ENCODE results near the gene RTKN.

Gene RTKN

DNA sequence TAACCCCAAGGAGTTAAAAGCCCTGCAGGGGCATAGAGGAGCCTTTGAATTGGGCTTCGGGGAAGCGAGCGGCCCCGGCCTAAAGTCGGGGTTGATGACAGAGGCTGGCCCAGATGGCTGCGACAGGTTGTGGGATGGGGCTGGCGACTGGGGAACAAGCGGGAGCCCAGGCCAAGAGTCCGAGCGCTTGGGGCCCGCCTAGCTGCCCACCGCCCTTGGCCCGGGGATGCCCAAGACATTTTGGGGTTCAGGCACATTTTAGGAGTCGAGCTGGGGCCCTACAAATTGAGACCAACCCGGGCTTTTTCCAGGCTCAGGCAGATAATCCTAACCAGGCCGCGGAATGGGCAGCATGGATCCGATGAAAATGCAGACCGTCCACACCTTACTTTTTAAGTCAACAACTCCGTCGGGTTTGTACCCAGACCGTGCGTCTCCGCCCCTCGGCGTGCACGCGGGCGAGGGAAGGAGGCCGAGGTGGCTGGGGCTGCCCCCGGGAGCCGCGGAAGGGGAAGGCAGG is 507 bp downstream of the RTKN start:
- H3K9ac ChIP-seq (ENCODE audit: low read length): no peak overlapping the region
- H3K4me2 ChIP-seq (ENCODE audit: low read depth, low read length, poor library complexity, severe bottlenecking): no peak overlapping the region
- TF ChIP-seq EZH2phosphoT487 (conservative IDR thresholded peaks at IDR 0.05; ENCODE audit: low read length): no peak
- TF ChIP-seq, protein P1, sequence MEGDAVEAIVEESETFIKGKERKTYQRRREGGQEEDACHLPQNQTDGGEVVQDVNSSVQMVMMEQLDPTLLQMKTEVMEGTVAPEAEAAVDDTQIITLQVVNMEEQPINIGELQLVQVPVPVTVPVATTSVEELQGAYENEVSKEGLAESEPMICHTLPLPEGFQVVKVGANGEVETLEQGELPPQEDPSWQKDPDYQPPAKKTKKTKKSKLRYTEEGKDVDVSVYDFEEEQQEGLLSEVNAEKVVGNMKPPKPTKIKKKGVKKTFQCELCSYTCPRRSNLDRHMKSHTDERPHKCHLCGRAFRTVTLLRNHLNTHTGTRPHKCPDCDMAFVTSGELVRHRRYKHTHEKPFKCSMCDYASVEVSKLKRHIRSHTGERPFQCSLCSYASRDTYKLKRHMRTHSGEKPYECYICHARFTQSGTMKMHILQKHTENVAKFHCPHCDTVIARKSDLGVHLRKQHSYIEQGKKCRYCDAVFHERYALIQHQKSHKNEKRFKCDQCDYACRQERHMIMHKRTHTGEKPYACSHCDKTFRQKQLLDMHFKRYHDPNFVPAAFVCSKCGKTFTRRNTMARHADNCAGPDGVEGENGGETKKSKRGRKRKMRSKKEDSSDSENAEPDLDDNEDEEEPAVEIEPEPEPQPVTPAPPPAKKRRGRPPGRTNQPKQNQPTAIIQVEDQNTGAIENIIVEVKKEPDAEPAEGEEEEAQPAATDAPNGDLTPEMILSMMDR (IDR thresholded peaks at IDR 0.05; ENCODE audit: insufficient read depth, low read length, poor library complexity, severe bottlenecking): no peak
- H2AFZ ChIP-seq (ENCODE audit: low read depth, low read length, severe bottlenecking): no peak overlapping the region
- H3K79me2 ChIP-seq (ENCODE audit: insufficient read depth, low read length): no peaks in the 10 kb centered on the region
- no peak overlapping the region for H3K4me3 ChIP-seq (ENCODE audit: insufficient read depth, low read length, poor library complexity, severe bottlenecking)
- H3K9me3 ChIP-seq (ENCODE audit: insufficient read depth, low read length): no peaks in the 10 kb centered on the region
- no peaks in the 10 kb centered on the region for H4K20me1 ChIP-seq (ENCODE audit: low read depth, low read length)
- H3K27ac ChIP-seq (ENCODE audit: low read depth, low read length): no peak overlapping the region
- H3K36me3 ChIP-seq (ENCODE audit: low read length): no peaks in the 10 kb centered on the region
- no peaks in the 10 kb centered on the region for H3F3A ChIP-seq (ENCODE audit: insufficient read depth)
- H3K27me3 ChIP-seq (ENCODE audit: low read length): no peaks in the 10 kb centered on the region
- no peaks in the 10 kb centered on the region for H3K9me2 ChIP-seq (replicated peaks; ENCODE audit: insufficient read depth, low read length)

DNA sequence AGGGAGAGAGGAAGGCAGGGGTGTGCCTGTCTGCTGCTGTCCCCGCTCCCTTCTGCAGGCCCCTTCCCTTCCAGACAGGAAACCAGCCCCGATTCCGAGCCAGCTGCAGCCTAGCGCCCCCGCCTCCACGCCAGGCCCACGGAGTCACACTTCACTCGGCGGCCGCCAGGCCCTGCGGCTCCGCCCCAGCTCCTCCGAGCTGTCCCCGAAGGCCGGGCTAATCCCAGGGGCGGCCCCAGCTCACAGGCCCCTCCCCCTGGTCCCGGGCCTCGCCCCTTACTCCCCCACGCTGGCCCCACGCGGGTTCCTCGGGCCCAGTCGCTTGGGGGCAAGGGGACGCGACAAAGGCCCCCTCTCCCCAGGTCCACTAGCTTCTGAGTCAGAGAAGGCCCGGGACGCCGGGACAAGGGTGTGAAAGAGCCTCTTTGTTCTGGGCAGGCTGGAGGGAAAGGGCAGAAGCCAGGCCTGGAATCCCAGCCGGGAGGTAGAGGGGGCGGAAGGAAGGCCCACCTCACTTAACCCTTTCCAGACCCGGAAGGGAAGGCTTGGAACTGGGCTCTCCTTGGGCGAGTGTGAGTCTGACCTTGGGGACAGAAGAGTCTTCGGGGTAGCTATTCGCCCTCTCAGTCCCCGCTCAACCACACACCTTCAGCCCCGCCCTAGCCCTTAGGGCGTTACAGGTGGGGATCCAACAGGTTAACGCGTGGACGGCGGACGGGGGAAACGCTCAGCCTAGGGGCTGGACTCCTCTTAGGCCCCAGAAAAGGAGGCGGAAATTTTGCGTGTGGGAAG is 1.2 kb downstream of the RTKN start:
- Histone ChIP-seq H3K4me3 (ENCODE audit: insufficient read depth, low read length, poor library complexity, severe bottlenecking) (no peak overlapping the region), H3K9me2 (replicated peaks; ENCODE audit: insufficient read depth, low read length) (no peaks in the 10 kb centered on the region), H3K27me3 (ENCODE audit: low read length) (no peaks in the 10 kb centered on the region), H3K36me3 (ENCODE audit: low read length) (no peaks in the 10 kb centered on the region), H2AFZ (ENCODE audit: low read depth, low read length, severe bottlenecking) (no peak overlapping the region), H4K20me1 (ENCODE audit: low read depth, low read length) (no peaks in the 10 kb centered on the region), H3K9me3 (ENCODE audit: insufficient read depth, low read length) (no peaks in the 10 kb centered on the region), H3K4me2 (ENCODE audit: low read depth, low read length, poor library complexity, severe bottlenecking) (no peak overlapping the region), H3F3A (ENCODE audit: insufficient read depth) (no peaks in the 10 kb centered on the region), H3K27ac (ENCODE audit: low read depth, low read length) (no peak overlapping the region), H3K9ac (ENCODE audit: low read length) (no peak overlapping the region), H3K79me2 (ENCODE audit: insufficient read depth, low read length) (no peaks in the 10 kb centered on the region)
- TF ChIP-seq, protein P1 (IDR thresholded peaks at IDR 0.05; ENCODE audit: insufficient read depth, low read length, poor library complexity, severe bottlenecking): no peak
- no peak for TF ChIP-seq EZH2phosphoT487 (conservative IDR thresholded peaks at IDR 0.05; ENCODE audit: low read length)

DNA sequence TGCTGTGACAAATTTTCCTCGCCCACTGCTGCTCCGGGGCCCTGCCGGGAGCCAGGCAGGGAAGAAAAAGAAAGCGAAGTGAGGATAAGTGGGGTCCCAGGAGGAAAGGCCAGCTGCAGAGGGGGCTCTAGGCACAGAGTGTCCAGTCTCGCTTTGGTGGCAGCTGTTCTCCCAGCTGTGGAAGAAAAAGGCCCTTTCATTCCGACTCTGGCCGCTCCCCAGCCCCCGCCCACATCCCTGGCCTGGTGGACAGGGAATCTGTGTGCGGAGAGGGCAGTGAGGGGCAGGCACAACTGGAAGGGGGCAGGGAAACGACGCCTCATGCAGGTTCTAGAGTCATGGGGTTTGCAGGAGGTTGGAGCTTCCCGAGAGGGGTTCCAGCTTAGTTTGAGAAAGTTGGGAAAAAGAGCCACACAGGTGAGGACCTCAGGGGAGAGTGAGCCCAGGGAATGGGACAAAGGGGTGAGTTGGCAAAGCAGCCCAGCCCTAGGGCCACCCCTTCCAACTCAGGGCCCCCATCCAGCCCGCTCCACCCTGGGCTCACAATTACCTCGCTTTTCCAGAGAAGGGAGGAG is 1.8 kb downstream of the RTKN start:
- Histone ChIP-seq H2AFZ (ENCODE audit: low read depth, low read length, severe bottlenecking) (no peak overlapping the region), H3K27ac (ENCODE audit: low read depth, low read length) (no peak overlapping the region), H3K9ac (ENCODE audit: low read length) (no peak overlapping the region)

More for the DNA sequence above, 1.8 kb downstream of the RTKN start:
- Histone ChIP-seq H3K9me2 (replicated peaks; ENCODE audit: insufficient read depth, low read length) (no peaks in the 10 kb centered on the region), H3K79me2 (ENCODE audit: insufficient read depth, low read length) (no peaks in the 10 kb centered on the region), H3K36me3 (ENCODE audit: low read length) (no peaks in the 10 kb centered on the region), H3K27me3 (ENCODE audit: low read length) (no peaks in the 10 kb centered on the region), H3K4me3 (ENCODE audit: insufficient read depth, low read length, poor library complexity, severe bottlenecking) (no peak overlapping the region), H4K20me1 (ENCODE audit: low read depth, low read length) (no peaks in the 10 kb centered on the region), H3K4me2 (ENCODE audit: low read depth, low read length, poor library complexity, severe bottlenecking) (no peak overlapping the region), H3F3A (ENCODE audit: insufficient read depth) (no peaks in the 10 kb centered on the region), H3K9me3 (ENCODE audit: insufficient read depth, low read length) (no peaks in the 10 kb centered on the region)
- TF ChIP-seq, protein P1 (IDR thresholded peaks at IDR 0.05; ENCODE audit: insufficient read depth, low read length, poor library complexity, severe bottlenecking): no peak
- TF ChIP-seq EZH2phosphoT487 (conservative IDR thresholded peaks at IDR 0.05; ENCODE audit: low read length): no peak

All from SU-DHL-6 (cell line).